ENCODE measurements around the gene SMC4. TPM values are rescaled to one million over a fixed set of nuclear protein-coding genes. Genes with fewer than 3 reads are reported as not detected.
A peak's percentile ranks its signal among the peaks of the same experiment; 100 is the strongest.

Gene SMC4
- total and polyA plus RNA-seq, 2 of the 8 experiments (the other 6 are each of a cell fraction or from before 2014, with no cell fraction given), result 26.6 to 118 TPM

DNA sequence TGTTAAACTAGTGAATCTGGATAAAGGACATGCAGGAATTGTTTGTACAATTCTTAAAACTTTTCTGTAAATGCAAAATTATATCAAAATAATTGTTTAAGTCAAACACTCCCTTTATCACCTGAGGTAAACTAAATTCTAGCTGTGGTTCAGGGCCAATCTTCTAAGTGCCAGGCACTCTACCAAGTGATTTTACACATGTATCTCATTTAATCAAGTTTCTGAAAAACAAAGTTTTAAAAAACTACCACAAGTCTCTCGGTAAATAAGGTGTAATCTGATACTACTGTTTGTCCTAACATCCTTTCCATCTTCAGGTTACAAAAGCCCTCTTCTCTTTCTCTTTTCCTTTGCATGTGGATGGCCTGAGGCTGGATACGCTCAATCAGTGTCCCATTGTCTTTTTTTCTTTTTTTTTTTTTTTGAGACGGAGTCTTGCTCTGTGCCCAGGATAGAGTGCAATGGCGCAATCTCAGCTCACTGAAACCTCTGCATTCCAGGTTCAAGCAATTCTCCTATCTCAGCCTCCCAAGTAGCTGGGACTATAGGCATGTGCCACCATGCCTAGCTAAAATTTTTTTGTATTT lies 19.7 kb upstream of the SMC4 start:
- no peak overlapping the region for H3K27ac ChIP-seq (ENCODE audit: low read depth, low read length)
- H3K23me2 ChIP-seq (ENCODE audit: low read depth, low read length), result no peaks in the 10 kb centered on the region
- CTCF ChIA-PET (ENCODE audit: partially characterized antibody), result interaction anchor here (0.6 to 0.9 kb wide), 2 partner anchors 11 to 334 kb away, joined by 4 read pairs; no protein-coding TSS in a partner anchor

More for the DNA sequence above, 19.7 kb upstream of the SMC4 start:
- TF ChIP-seq KDM1A (IDR thresholded peaks at IDR 0.05; ENCODE audit: borderline replicate concordance, low read length) (0 out of 2 replicates have a peak, but pooled peaks have one; percentile 34), CBX5 (IDR thresholded peaks at IDR 0.05; ENCODE audit: low read depth, low read length) (no peak), SP2 (IDR thresholded peaks at IDR 0.05; ENCODE audit: low read length) (no peak), KDM4A (IDR thresholded peaks at IDR 0.05; ENCODE audit: low read depth, low read length, severe bottlenecking) (no peak), TBP (IDR thresholded peaks at IDR 0.05; ENCODE audit: low read depth, low read length) (no peak), CEBPB (IDR thresholded peaks at IDR 0.05; ENCODE audit: low read depth, low read length) (peak; percentile 74), POLR2A (IDR thresholded peaks at IDR 0.05; ENCODE audit: control extremely low read depth in 1 of 2, low read depth in 2 of 2, low read length in 2 of 2) (no peak)
- H3K4me3 ChIP-seq (ENCODE audit: extremely low read depth in 1 of 4, insufficient read depth in 2 of 4, low read depth in 3 of 4, low read length in 4 of 4), result no peak overlapping the region; a peak in 1 of 8 replicates
- H4K20me1 ChIP-seq (replicated peaks in 1 of 2; ENCODE audit: control insufficient read depth in 1 of 2, insufficient read depth in 2 of 2, low read length in 2 of 2), result no peaks in the 10 kb centered on the region
- H2BK120ac ChIP-seq (replicated peaks; ENCODE audit: low read depth, low read length), result no peak overlapping the region
- H2AFZ ChIP-seq (ENCODE audit: low read length), result no peak overlapping the region
- H4K5ac ChIP-seq (ENCODE audit: insufficient read length, low read depth, low read length), result peak overlapping the region; percentile 96
- no peak for FAIRE-seq
- H2BK12ac ChIP-seq (ENCODE audit: low read depth, low read length), result peak overlapping the region; percentile 63; the same call in 1 of the 2 replicates
- no peak overlapping the region for H2AK5ac ChIP-seq (ENCODE audit: low read depth, low read length)
- no peaks in the 10 kb centered on the region for H3K27me3 ChIP-seq (replicated peaks in 1 of 4; ENCODE audit: control insufficient read depth in 3 of 4, extremely low read depth in 1 of 4, insufficient read depth in 3 of 4, low read length in 3 of 4)
- H3K4me2 ChIP-seq (ENCODE audit: insufficient read depth in 1 of 2, low read depth in 2 of 2, low read length in 2 of 2), result peak overlapping the region; percentile 19 to 40; a peak in 1 of 4 replicates
- no peak overlapping the region for H3K56ac ChIP-seq (replicated peaks; ENCODE audit: insufficient read length, low read depth, low read length)
- no peak overlapping the region for H2BK15ac ChIP-seq (ENCODE audit: low read length)
- peaks cover 0 to 5% of the 10 kb centered on the region in 2 experiments; a peak in 1 of 4 replicates for H3K79me2 ChIP-seq (ENCODE audit: control insufficient read depth in 1 of 2, insufficient read depth in 2 of 2, low read length in 2 of 2)
- H3K18ac ChIP-seq (ENCODE audit: extremely low read depth, low read length), result peak overlapping the region; percentile 19; the same call in 1 of the 2 replicates
- H2BK5ac ChIP-seq (ENCODE audit: low read depth, low read length), result 0 out of 2 replicates have a peak overlapping the region, but pooled peaks have one; percentile 20
- no peak overlapping the region for H4K8ac ChIP-seq (ENCODE audit: extremely low read depth, insufficient read depth, low read length)
- 32% methylated on average over 3 of the region's 4 CpGs; no CpG with 5 or more reads in 1 of the 2 experiments for WGBS, 2 experiments (ENCODE audit: extremely low coverage in 1 of 2, insufficient coverage in 1 of 2, insufficient read length in 1 of 2, insufficient replicate concordance in 2 of 2, low coverage in 1 of 2, low lambda C conversion rate in 2 of 2, missing lambda C conversion rate in 1 of 2)
- no peak overlapping the region for H3K14ac ChIP-seq (ENCODE audit: insufficient read length)
- H4K91ac ChIP-seq (replicated peaks; ENCODE audit: insufficient read length, low read length), result no peak overlapping the region
- no peak overlapping the region for H3K23ac ChIP-seq (ENCODE audit: insufficient read length)
- H2BK20ac ChIP-seq (ENCODE audit: low read length), result no peak overlapping the region
- no peaks in the 10 kb centered on the region for H3K9me3 ChIP-seq (ENCODE audit: insufficient read depth in 2 of 2, low read depth in 1 of 2, low read length in 1 of 2)
- H3K9ac ChIP-seq (replicated peaks in 1 of 4; ENCODE audit: extremely low read depth in 1 of 4, low read depth in 3 of 4, low read length in 3 of 4), result no peak overlapping the region
- POLR2A ChIA-PET (ENCODE audit: partially characterized antibody), result interaction anchor here (2.0 kb wide), 1 partner anchor 20 kb away, joined by 7 read pairs; the partner anchor contains the start of genes IFT80 and SMC4
- no peak overlapping the region for H3K4ac ChIP-seq (replicated peaks; ENCODE audit: insufficient read length, low read depth, low read length)
- H3K79me1 ChIP-seq (ENCODE audit: low read depth, low read length), result no peaks in the 10 kb centered on the region
- H3K36me3 ChIP-seq (ENCODE audit: control insufficient read depth in 2 of 4, insufficient read depth in 4 of 4, low read length in 3 of 4), result peaks cover 0 to 8% (median 0%) of the 10 kb centered on the region in 4 experiments; a peak in 3 of 8 replicates
- peaks cover 0 to 10% (median 1%) of the 10 kb centered on the region in 4 experiments; a peak in 3 of 7 replicates for H3K4me1 ChIP-seq (replicated peaks in 1 of 4; ENCODE audit: control insufficient read depth in 3 of 4, insufficient read depth in 4 of 4, low read length in 3 of 4)
- no peak for DNase-seq (ENCODE audit: low read depth in 1 of 2, low spot score in 2 of 2)
